ENCODE measurements around the gene ANTXRL. TPM values are rescaled to one million over a fixed set of nuclear protein-coding genes. Genes with fewer than 3 reads are reported as not detected.
"Not testable (repeated sequence)": the region's sequence is repeated elsewhere in the genome, so short reads cannot be mapped to it uniquely, and the experiment has no call there.

ANTXRL gene
- total RNA-seq, 2 experiments from 2014 or later, result not detected

DNA sequence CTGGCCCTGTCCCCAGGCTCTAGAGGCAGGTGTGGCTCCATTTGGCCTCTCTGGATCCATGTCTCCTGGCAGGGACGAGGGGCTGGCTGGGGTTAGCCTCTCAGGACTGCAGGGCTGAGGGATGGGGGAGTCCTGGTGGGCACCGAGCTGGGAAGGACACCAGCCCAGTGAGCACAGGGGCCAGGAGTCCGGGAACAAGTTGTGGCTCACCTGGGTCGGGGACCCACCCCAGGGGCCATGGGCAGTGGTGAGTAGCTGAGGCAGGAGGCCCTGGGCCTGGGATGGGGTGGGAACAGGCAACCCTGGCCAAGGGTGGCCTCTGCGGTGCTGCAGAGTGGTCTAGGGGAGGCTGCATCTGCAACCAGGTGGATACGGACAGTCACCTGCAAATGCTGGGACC, 24.1 kb downstream of the ANTXRL start:
- DNase-seq (no peak), ATAC-seq (ENCODE audit: poor library complexity) (no peak)
- no peaks in the 10 kb centered on the region for H3K27me3 Mint-ChIP-seq
- H3K9me3 Mint-ChIP-seq, result no peaks in the 10 kb centered on the region
- no peak overlapping the region for H3K27ac Mint-ChIP-seq
- H3K9me3 ChIP-seq (ENCODE audit: control insufficient read depth in 1 of 2, insufficient read depth in 1 of 2, low read length in 2 of 2), result no peaks in the 10 kb centered on the region
- H3K4me1 ChIP-seq (ENCODE audit: insufficient read depth, low read length), result no peaks in the 10 kb centered on the region
- H3K27me3 ChIP-seq (ENCODE audit: control insufficient read depth in 1 of 2, insufficient read depth in 2 of 2, low read length in 2 of 2), result no peaks in the 10 kb centered on the region
- intact Hi-C loops (cut with DNase I, micrococcal nuclease), result no loop called here
- no peaks in the 10 kb centered on the region for H3K36me3 ChIP-seq (ENCODE audit: insufficient read depth, low read length)
- H3K4me1 Mint-ChIP-seq (ENCODE audit: low read depth), result no peaks in the 10 kb centered on the region
- H3K27ac ChIP-seq (ENCODE audit: low read depth in 1 of 2, low read length in 2 of 2), result no peak overlapping the region
- no peak overlapping the region for H3K4me3 Mint-ChIP-seq
- POLR2A ChIA-PET, result no interaction called here
- CTCF ChIA-PET, result no interaction called here
- H3K4me3 ChIP-seq (ENCODE audit: low read length), result no peak overlapping the region
- H3K36me3 Mint-ChIP-seq (ENCODE audit: low read depth), result no peaks in the 10 kb centered on the region
- TF ChIP-seq, protein P1, sequence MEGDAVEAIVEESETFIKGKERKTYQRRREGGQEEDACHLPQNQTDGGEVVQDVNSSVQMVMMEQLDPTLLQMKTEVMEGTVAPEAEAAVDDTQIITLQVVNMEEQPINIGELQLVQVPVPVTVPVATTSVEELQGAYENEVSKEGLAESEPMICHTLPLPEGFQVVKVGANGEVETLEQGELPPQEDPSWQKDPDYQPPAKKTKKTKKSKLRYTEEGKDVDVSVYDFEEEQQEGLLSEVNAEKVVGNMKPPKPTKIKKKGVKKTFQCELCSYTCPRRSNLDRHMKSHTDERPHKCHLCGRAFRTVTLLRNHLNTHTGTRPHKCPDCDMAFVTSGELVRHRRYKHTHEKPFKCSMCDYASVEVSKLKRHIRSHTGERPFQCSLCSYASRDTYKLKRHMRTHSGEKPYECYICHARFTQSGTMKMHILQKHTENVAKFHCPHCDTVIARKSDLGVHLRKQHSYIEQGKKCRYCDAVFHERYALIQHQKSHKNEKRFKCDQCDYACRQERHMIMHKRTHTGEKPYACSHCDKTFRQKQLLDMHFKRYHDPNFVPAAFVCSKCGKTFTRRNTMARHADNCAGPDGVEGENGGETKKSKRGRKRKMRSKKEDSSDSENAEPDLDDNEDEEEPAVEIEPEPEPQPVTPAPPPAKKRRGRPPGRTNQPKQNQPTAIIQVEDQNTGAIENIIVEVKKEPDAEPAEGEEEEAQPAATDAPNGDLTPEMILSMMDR (IDR thresholded peaks at IDR 0.05), result no peak

- TF ChIP-seq, protein P1 (IDR thresholded peaks at IDR 0.05), result no peak
- Histone ChIP-seq H3K27me3 (ENCODE audit: control insufficient read depth in 1 of 2, insufficient read depth in 2 of 2, low read length in 2 of 2) (no peaks in the 10 kb centered on the region), H3K9me3 (ENCODE audit: control insufficient read depth in 1 of 2, insufficient read depth in 1 of 2, low read length in 2 of 2) (no peaks in the 10 kb centered on the region), H3K27ac (ENCODE audit: low read depth in 1 of 2, low read length in 2 of 2) (no peak overlapping the region), H3K4me1 (ENCODE audit: insufficient read depth, low read length) (no peaks in the 10 kb centered on the region), H3K4me3 (ENCODE audit: low read length) (no peak overlapping the region), H3K36me3 (ENCODE audit: insufficient read depth, low read length) (no peaks in the 10 kb centered on the region)
- intact Hi-C loops (cut with DNase I, micrococcal nuclease), result no loop called here
- H3K36me3 Mint-ChIP-seq (ENCODE audit: low read depth), result no peaks in the 10 kb centered on the region
- H3K9me3 Mint-ChIP-seq, result no peaks in the 10 kb centered on the region
- H3K4me3 Mint-ChIP-seq, result no peak overlapping the region
- no peaks in the 10 kb centered on the region for H3K4me1 Mint-ChIP-seq (ENCODE audit: low read depth)
- H3K27ac Mint-ChIP-seq, result no peak overlapping the region
- POLR2A ChIA-PET, result no interaction called here
- no peak for DNase-seq
- CTCF ChIA-PET, result no interaction called here
- no peaks in the 10 kb centered on the region for H3K27me3 Mint-ChIP-seq
- no peak for ATAC-seq (ENCODE audit: poor library complexity)
Measured at GRCh38 chr10:46311501-46311951, 24.7 kb downstream of the ANTXRL start.

DNA sequence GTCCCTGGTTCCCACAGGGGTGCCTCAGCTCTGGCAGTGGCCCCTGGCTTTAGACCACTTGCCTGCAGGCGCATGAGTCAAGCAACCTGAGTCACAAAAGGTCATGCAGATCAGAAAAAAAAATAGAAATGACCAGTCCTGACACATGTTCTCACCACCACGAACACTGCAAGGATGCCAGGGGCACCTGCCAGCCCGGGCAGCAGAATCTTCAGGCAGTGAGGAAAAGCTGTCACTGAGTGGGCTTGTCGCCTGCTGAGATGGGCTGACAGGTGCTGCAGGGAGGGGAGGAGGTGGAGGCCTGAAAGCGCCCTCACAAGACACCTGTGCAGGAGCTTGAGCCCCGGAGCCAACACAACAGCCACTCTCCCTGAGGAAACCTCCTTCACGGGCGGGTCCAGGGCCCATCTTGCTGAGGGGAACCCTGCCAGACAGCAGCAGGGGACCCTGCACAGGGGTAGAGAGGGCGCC, 25.2 kb downstream of the ANTXRL start:
- H3K4me1 ChIP-seq (ENCODE audit: insufficient read depth, low read length); H3K4me1 Mint-ChIP-seq (ENCODE audit: low read depth); H3K27me3 ChIP-seq (ENCODE audit: control insufficient read depth in 1 of 2, insufficient read depth in 2 of 2, low read length in 2 of 2); DNase-seq; intact Hi-C loops (cut with DNase I, micrococcal nuclease); ATAC-seq (ENCODE audit: poor library complexity); H3K36me3 ChIP-seq (ENCODE audit: insufficient read depth, low read length); POLR2A ChIA-PET; CTCF ChIA-PET; H3K36me3 Mint-ChIP-seq (ENCODE audit: low read depth); H3K4me3 Mint-ChIP-seq; H3K27ac ChIP-seq (ENCODE audit: low read depth in 1 of 2, low read length in 2 of 2); H3K9me3 Mint-ChIP-seq; H3K9me3 ChIP-seq (ENCODE audit: control insufficient read depth in 1 of 2, insufficient read depth in 1 of 2, low read length in 2 of 2); H3K4me3 ChIP-seq (ENCODE audit: low read length); H3K27ac Mint-ChIP-seq; H3K27me3 Mint-ChIP-seq: not testable (repeated sequence)

- TF ChIP-seq, protein P1 (IDR thresholded peaks at IDR 0.05), result no peak
- no peak overlapping the region for H3K27ac Mint-ChIP-seq
- no peak for DNase-seq
- no peaks in the 10 kb centered on the region for H3K4me1 Mint-ChIP-seq (ENCODE audit: low read depth)
- Histone ChIP-seq H3K27ac (ENCODE audit: low read depth in 1 of 2, low read length in 2 of 2) (no peak overlapping the region), H3K4me1 (ENCODE audit: insufficient read depth, low read length) (no peaks in the 10 kb centered on the region), H3K4me3 (ENCODE audit: low read length) (no peak overlapping the region), H3K36me3 (ENCODE audit: insufficient read depth, low read length) (no peaks in the 10 kb centered on the region), H3K27me3 (ENCODE audit: control insufficient read depth in 1 of 2, insufficient read depth in 2 of 2, low read length in 2 of 2) (no peaks in the 10 kb centered on the region), H3K9me3 (ENCODE audit: control insufficient read depth in 1 of 2, insufficient read depth in 1 of 2, low read length in 2 of 2) (no peaks in the 10 kb centered on the region)
- POLR2A ChIA-PET, result no interaction called here
- no peaks in the 10 kb centered on the region for H3K36me3 Mint-ChIP-seq (ENCODE audit: low read depth)
- CTCF ChIA-PET, result no interaction called here
- ATAC-seq (ENCODE audit: poor library complexity), result no peak
- no peak overlapping the region for H3K4me3 Mint-ChIP-seq
- intact Hi-C loops (cut with DNase I, micrococcal nuclease), result no loop called here
- no peaks in the 10 kb centered on the region for H3K27me3 Mint-ChIP-seq
- no peaks in the 10 kb centered on the region for H3K9me3 Mint-ChIP-seq
Measured at GRCh38 chr10:46312953-46313352, 26.2 kb downstream of the ANTXRL start.

All from CD4-positive, alpha-beta T cell (primary cell).